Mesenchymal stem cell (in vitro differentiated cells and primary cell): Measurements from ENCODE around the gene LMF1.

ENCODE experiments used
- DNase-seq: peaks from one replicate; pipeline ENCODE4 v3.0.0-alpha.2; 2013
- H2AFZ ChIP-seq: one replicate; pipeline ENCODE4 v1.6.1; 2013; ENCODE audit warnings: low read depth, mild to moderate bottlenecking, control low read depth, inconsistent platforms, low read length, moderate library complexity
- H2AK5ac ChIP-seq: 2 replicates; pipeline ENCODE4 v1.6.1; 2013; ENCODE audit warnings: low read length, moderate library complexity, mild to moderate bottlenecking, inconsistent platforms; ENCODE audit not compliant: severe bottlenecking
- H2BK120ac ChIP-seq: one replicate; pipeline ENCODE4 v1.6.1; 2013; ENCODE audit warnings: low read depth, mild to moderate bottlenecking, inconsistent platforms, low read length, moderate library complexity
- H2BK12ac ChIP-seq, 2 experiments: one replicate each; pipeline ENCODE4 v1.6.1; 2013; ENCODE audit warnings: inconsistent platforms in 2 of 2, low read length in 2 of 2, mild to moderate bottlenecking in 2 of 2, moderate library complexity in 2 of 2, control low read depth in 1 of 2
- H2BK15ac ChIP-seq: one replicate; pipeline ENCODE4 v1.6.1; 2013; ENCODE audit warnings: mild to moderate bottlenecking, low read depth, inconsistent platforms; ENCODE audit not compliant: poor library complexity, severe bottlenecking
- H2BK5ac ChIP-seq: 2 replicates; pipeline ENCODE4 v1.6.1; 2013; ENCODE audit warnings: low read depth, mild to moderate bottlenecking, low read length, control low read depth, inconsistent platforms; ENCODE audit not compliant: poor library complexity, severe bottlenecking
- H3K14ac ChIP-seq, 2 experiments: one replicate each; pipeline ENCODE4 v1.6.1; 2013; ENCODE audit warnings: inconsistent platforms in 2 of 2, low read length in 2 of 2, control low read depth in 1 of 2, mild to moderate bottlenecking in 1 of 2, moderate library complexity in 1 of 2
- H3K18ac ChIP-seq, 2 experiments: one replicate each; pipeline ENCODE4 v1.6.1; 2013; ENCODE audit warnings: inconsistent platforms in 2 of 2, low read length in 2 of 2, control low read depth in 1 of 2, low read depth in 1 of 2, mild to moderate bottlenecking in 1 of 2
- H3K23ac ChIP-seq, 2 experiments: one replicate each; pipeline ENCODE4 v1.6.1; 2013; ENCODE audit warnings: inconsistent platforms in 2 of 2, low read length in 2 of 2, mild to moderate bottlenecking in 2 of 2, moderate library complexity in 2 of 2, control low read depth in 1 of 2
- H3K27ac ChIP-seq: 2 replicates; pipeline ENCODE4 v1.5.1; 2013; ENCODE audit warnings: mild to moderate bottlenecking, moderate library complexity, low read length, control low read depth, inconsistent platforms; ENCODE audit not compliant: poor library complexity, severe bottlenecking
- H3K27me3 ChIP-seq, 2 experiments: 2 replicates each; pipeline versions ENCODE4 v1.6.1 to v1.7.0; 2013; ENCODE audit warnings: low read length in 2 of 2, mild to moderate bottlenecking in 2 of 2, moderate library complexity in 2 of 2, control low read depth in 1 of 2, inconsistent platforms in 1 of 2; ENCODE audit not compliant: control insufficient read depth in 1 of 2, insufficient read depth in 1 of 2
- H3K36me3 ChIP-seq, 2 experiments: 2 replicates each; pipeline versions ENCODE4 v1.6.1 to v1.7.0; 2013; ENCODE audit warnings: low read length in 2 of 2, control low read depth in 1 of 2, inconsistent platforms in 1 of 2, low read depth in 1 of 2, mild to moderate bottlenecking in 1 of 2; ENCODE audit not compliant: insufficient read depth in 2 of 2, control insufficient read depth in 1 of 2
- H3K4ac ChIP-seq, 2 experiments: one replicate each; pipeline ENCODE4 v1.6.1; 2013; ENCODE audit warnings: inconsistent platforms in 2 of 2, low read length in 2 of 2, mild to moderate bottlenecking in 2 of 2, moderate library complexity in 2 of 2, control low read depth in 1 of 2, low read depth in 1 of 2
- H3K4me1 ChIP-seq: 2 replicates; pipeline ENCODE4 v1.6.1; 2013; ENCODE audit warnings: low read depth, low read length, control low read depth; ENCODE audit not compliant: control insufficient read depth, insufficient read depth
- H3K4me2 ChIP-seq: 2 replicates; pipeline ENCODE4 v1.6.1; 2013; ENCODE audit warnings: low read length, mild to moderate bottlenecking, inconsistent platforms; ENCODE audit not compliant: poor library complexity, severe bottlenecking
- H3K4me3 ChIP-seq, 2 experiments: 2 replicates each; pipeline versions ENCODE4 v1.5.1 to v1.7.0; 2013; ENCODE audit warnings: low read length in 2 of 2, mild to moderate bottlenecking in 2 of 2, control low read depth in 1 of 2, low read depth in 1 of 2; ENCODE audit not compliant: insufficient read depth in 1 of 2
- H3K79me1 ChIP-seq: replicated peaks from 2 replicates; pipeline ENCODE4 v1.6.1; 2013; ENCODE audit warnings: mild to moderate bottlenecking, control low read depth, low read length, inconsistent platforms; ENCODE audit not compliant: poor library complexity, severe bottlenecking
- H3K9ac ChIP-seq: 2 replicates; pipeline ENCODE4 v1.7.0; 2013; ENCODE audit warnings: mild to moderate bottlenecking, low read length, moderate library complexity
- H3K9me3 ChIP-seq: 2 replicates; pipeline ENCODE4 v1.7.0; 2013; ENCODE audit warnings: mild to moderate bottlenecking, low read length; ENCODE audit not compliant: control insufficient read depth
- H4K8ac ChIP-seq: one replicate; pipeline ENCODE4 v1.6.1; 2013; ENCODE audit warnings: inconsistent platforms, mild to moderate bottlenecking, low read length, moderate library complexity
- H4K91ac ChIP-seq: one replicate; pipeline ENCODE4 v1.6.1; 2013; ENCODE audit warnings: mild to moderate bottlenecking, low read length, inconsistent platforms
- WGBS: methylation state at CpG from one replicate; pipeline ENCODE4 v1.1.7; 2013; ENCODE audit warnings: mixed read lengths; 5-methylcytosine and 5-hydroxymethylcytosine counted together

The LMF1 gene

GRCh38 chr16:1010251-1010650 lies 39.5 kb upstream of the LMF1 start:
- Histone ChIP-seq H3K23ac (no peak overlapping the region), H3K36me3 (no peaks in the 10 kb centered on the region), H3K4me3 (no peak overlapping the region), H3K79me1 (no peaks in the 10 kb centered on the region), H2AFZ (no peak overlapping the region), H2BK5ac (no peak overlapping the region), H3K14ac (no peak overlapping the region), H2BK120ac (no peak overlapping the region), H4K91ac (no peak overlapping the region), H2BK15ac (no peak overlapping the region), H3K4ac (no peak overlapping the region), H3K27me3 (peaks cover 46 to 78% of the 10 kb centered on the region in 2 experiments), H3K4me1 (peaks cover 5% of the 10 kb centered on the region), H3K9ac (no peak overlapping the region), H3K18ac (no peak overlapping the region), H2BK12ac (no peak overlapping the region), H4K8ac (no peak overlapping the region), H3K9me3 (no peaks in the 10 kb centered on the region), H3K4me2 (no peak overlapping the region), H3K27ac (no peak overlapping the region), H2AK5ac (no peak overlapping the region)
- DNase-seq: no peak
- 87% methylated on average over 20 of the region's 20 CpGs for WGBS

- Histone ChIP-seq H4K8ac (no peak overlapping the region), H2BK5ac (no peak overlapping the region), H3K18ac (no peak overlapping the region), H2AK5ac (no peak overlapping the region), H2BK12ac (no peak overlapping the region), H3K36me3 (no peaks in the 10 kb centered on the region), H4K91ac (no peak overlapping the region), H3K27ac (no peak overlapping the region), H3K9me3 (no peaks in the 10 kb centered on the region), H3K9ac (no peak overlapping the region), H3K4me1 (peaks cover 2% of the 10 kb centered on the region), H2AFZ (no peak overlapping the region), H3K23ac (no peak overlapping the region), H2BK15ac (no peak overlapping the region), H3K4me2 (no peak overlapping the region), H3K79me1 (no peaks in the 10 kb centered on the region), H3K14ac (no peak overlapping the region), H2BK120ac (no peak overlapping the region), H3K4ac (no peak overlapping the region), H3K27me3 (peaks cover 42 to 80% of the 10 kb centered on the region in 2 experiments), H3K4me3 (no peak overlapping the region)
- 82% methylated on average over 28 of the region's 30 CpGs for WGBS
- no peak for DNase-seq
Measured at GRCh38 chr16:1009358-1010150, 38.8 kb upstream of the LMF1 start.

- 89% methylated on average over 14 of the region's 14 CpGs for WGBS
Measured at GRCh38 chr16:1008085-1008484, 37.3 kb upstream of the LMF1 start.

GRCh38 chr16:1007284-1007850 lies 36.6 kb upstream of the LMF1 start:
- peaks cover 31 to 75% of the 10 kb centered on the region in 2 experiments for H3K27me3 ChIP-seq
- no peak overlapping the region for H2BK12ac ChIP-seq
- H4K8ac ChIP-seq: no peak overlapping the region
- H2BK5ac ChIP-seq: no peak overlapping the region
- no peak overlapping the region for H2BK120ac ChIP-seq
- H3K9ac ChIP-seq: no peak overlapping the region
- H4K91ac ChIP-seq: no peak overlapping the region
- H3K4me1 ChIP-seq: peaks cover 21% of the 10 kb centered on the region
- no peak overlapping the region for H3K18ac ChIP-seq
- H3K4ac ChIP-seq: no peak overlapping the region
- H3K4me3 ChIP-seq: no peak overlapping the region
- no peak overlapping the region for H3K14ac ChIP-seq
- 79% methylated on average over 16 of the region's 16 CpGs for WGBS
- no peak overlapping the region for H3K23ac ChIP-seq
- no peaks in the 10 kb centered on the region for H3K36me3 ChIP-seq
- H2BK15ac ChIP-seq: no peak overlapping the region
- no peaks in the 10 kb centered on the region for H3K79me1 ChIP-seq
- H3K9me3 ChIP-seq: no peaks in the 10 kb centered on the region
- no peak overlapping the region for H2AK5ac ChIP-seq
- H3K4me2 ChIP-seq: no peak overlapping the region
- no peak overlapping the region for H3K27ac ChIP-seq
- no peak for DNase-seq
- H2AFZ ChIP-seq: no peak overlapping the region

More at GRCh38 chr16:1008085-1008484, 37.3 kb upstream of the LMF1 start:
- no peak overlapping the region for H2AFZ ChIP-seq
- H2BK5ac ChIP-seq: no peak overlapping the region
- no peak overlapping the region for H4K91ac ChIP-seq
- no peak overlapping the region for H2AK5ac ChIP-seq
- H3K27me3 ChIP-seq: peaks cover 37 to 76% of the 10 kb centered on the region in 2 experiments
- no peak overlapping the region for H3K4me2 ChIP-seq
- no peak overlapping the region for H4K8ac ChIP-seq
- H3K9ac ChIP-seq: no peak overlapping the region
- H3K4ac ChIP-seq: no peak overlapping the region
- H3K79me1 ChIP-seq: no peaks in the 10 kb centered on the region
- no peak overlapping the region for H3K18ac ChIP-seq
- no peak overlapping the region for H3K14ac ChIP-seq
- H3K23ac ChIP-seq: no peak overlapping the region
- H3K4me3 ChIP-seq: no peak overlapping the region
- H3K27ac ChIP-seq: no peak overlapping the region
- H3K4me1 ChIP-seq: peaks cover 14% of the 10 kb centered on the region
- DNase-seq: no peak
- H2BK15ac ChIP-seq: no peak overlapping the region
- no peak overlapping the region for H2BK12ac ChIP-seq
- H3K9me3 ChIP-seq: no peaks in the 10 kb centered on the region
- no peak overlapping the region for H2BK120ac ChIP-seq
- no peaks in the 10 kb centered on the region for H3K36me3 ChIP-seq
